Head of caudate nucleus (tissue), 42 donors: ENCODE measurements around the gene INPP5D.
A peak's percentile ranks its signal among the peaks of the same experiment; 100 is the strongest.

Experiments used
- DNase-seq, 42 donors: peaks; one replicate each; pipeline versions ENCODE4 v3.0.0 to v3.0.0-alpha.2; 2020 to 2021; ENCODE audit warnings: mixed read lengths in 7 of 42
- intact Hi-C: fragments of 100-400 bp; cut with DNase I; formaldehyde crosslinking; loops from one replicate; pipeline ENCODE4 v1.15.0; 2022

INPP5D gene

DNA sequence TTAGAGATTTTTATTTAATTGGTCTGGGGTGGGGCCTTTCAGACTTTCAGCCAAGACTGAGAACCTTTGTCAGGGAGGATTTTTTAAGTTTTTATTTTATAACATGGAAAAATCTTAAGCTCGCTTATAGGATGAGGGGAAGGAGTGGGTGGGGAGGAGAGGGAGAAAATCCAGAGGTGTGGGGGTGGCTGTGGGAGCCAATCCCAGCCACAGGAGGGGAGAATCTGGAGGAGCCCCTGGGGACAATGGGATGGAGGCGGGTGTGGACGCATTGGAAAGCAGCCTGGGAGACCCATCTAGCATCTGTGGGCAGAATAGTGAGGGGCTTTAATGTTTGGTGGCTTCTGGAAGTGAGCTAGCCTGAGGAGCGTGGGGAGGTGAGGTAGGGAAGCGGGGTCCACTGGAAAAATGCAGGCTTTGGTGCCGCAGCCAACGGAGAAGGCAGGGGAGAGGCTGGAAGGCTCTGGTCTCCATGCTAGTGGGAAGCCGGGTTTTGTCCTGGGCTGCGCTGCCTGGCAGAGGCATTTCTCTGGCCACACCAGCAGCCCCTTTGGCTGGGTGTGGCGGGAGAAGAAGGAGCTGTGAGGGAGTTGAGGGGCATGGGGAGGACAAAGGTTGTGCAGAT lies 11.5 kb upstream of the INPP5D start:
- peak in 7 of 42 donors; percentile 24 to 52 (median 42) for DNase-seq
- intact Hi-C loops, result no loop called here

DNA sequence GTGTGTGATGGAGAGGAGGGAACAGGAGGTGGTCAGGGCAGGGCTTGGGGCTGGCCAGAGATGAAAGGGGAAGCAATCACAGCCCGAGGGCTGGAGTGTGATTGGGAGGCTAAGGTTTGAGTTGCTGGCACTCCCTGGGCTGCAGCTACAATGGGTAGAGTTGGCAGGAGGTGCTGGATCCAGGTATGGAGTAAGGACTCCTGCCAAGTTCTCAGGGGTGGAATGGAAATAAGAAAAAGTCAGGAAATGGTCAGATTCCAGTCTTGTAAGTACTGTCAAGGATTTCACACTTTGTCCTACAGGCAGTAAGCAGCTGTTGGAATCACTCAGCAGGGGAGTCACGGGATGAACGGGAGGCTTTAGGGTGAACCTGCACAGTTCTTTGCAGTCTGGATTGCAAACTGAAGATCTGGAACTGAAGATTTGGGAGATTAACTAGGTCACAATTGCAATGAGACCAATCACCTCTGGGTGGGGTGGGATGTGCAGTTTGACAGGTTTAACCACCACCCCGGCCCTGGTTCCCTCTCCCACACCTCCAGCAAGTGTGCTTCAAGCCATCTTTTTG lies 10.9 kb upstream of the INPP5D start:
- intact Hi-C loops, result no loop called here
- DNase-seq, result peak in 4 of 42 donors; percentile 26 to 32 (median 28)

DNA sequence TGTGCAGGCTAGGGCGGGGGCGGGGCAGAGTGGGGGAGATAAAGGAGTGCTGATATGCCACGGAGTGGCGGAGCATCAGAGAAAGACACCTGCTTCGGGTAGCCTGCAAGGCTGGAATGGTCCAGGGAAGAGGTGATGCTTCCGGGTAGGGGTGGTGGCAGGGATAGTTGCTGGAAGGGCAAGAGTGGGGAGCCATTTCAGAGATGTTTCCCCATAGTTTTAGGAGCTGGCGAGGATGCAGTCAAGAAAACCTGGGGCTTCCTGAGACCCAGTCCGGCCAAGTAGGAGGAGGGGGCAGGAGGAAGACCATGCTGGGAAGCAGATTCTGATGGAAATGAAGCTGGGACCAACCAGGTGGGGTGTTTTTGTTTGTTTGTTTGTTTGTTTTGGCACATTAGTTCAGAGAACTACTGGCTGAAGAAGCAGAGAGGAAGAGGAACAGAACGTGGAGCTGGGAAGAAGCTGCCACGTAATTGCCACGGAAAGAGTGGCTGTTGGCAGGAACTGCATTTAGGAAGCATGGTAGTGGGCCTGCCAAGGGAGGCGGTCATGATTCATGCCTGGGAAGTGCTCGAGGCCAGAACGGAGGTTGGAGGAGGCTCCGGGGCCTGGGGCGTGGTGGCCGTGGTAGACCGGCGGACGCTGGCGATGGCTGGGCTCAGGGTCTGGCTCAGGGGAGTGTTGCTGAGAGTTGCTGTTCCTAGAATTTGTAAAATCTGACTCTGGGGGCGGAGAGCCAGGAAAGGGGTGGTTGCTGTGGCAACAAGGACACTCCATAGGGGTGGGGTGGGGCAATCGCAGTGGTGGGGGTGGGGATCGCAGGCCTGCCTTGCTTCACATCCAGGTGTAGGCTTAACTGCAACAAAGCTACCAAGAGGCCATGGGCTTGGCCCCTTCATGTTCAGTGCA lies 8.6 kb upstream of the INPP5D start:
- DNase-seq, result peak in 4 of 42 donors; percentile 7 to 35 (median 27)
- intact Hi-C loops, result loop anchor here (10.0 kb wide), 3 partner anchors 183 to 447 kb away; no protein-coding TSS in a partner anchor

DNA sequence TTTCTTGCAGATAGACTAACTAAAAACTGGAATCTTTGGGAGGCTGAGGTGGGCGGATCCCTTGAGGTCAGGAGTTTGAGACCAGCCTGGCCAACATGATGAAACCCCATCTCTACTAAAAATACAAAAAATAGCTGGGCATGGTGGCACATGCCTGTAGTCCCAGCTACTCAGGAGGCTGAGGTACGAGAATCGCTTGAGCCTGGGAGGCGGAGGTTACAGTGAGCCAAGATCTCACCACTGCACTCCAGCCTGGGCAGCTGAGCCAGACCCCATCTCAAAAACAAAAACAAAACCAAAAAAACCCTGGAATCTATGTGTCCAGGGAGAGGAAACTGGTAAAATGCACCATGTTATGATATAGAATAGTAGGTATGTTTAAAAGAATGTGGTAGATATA lies 7.6 kb upstream of the INPP5D start:
- DNase-seq, result peak in 2 of 42 donors; percentile 7 to 20
- intact Hi-C loops, result loop anchor here (10.0 kb wide), 3 partner anchors 182 to 448 kb away; no protein-coding TSS in a partner anchor

DNA sequence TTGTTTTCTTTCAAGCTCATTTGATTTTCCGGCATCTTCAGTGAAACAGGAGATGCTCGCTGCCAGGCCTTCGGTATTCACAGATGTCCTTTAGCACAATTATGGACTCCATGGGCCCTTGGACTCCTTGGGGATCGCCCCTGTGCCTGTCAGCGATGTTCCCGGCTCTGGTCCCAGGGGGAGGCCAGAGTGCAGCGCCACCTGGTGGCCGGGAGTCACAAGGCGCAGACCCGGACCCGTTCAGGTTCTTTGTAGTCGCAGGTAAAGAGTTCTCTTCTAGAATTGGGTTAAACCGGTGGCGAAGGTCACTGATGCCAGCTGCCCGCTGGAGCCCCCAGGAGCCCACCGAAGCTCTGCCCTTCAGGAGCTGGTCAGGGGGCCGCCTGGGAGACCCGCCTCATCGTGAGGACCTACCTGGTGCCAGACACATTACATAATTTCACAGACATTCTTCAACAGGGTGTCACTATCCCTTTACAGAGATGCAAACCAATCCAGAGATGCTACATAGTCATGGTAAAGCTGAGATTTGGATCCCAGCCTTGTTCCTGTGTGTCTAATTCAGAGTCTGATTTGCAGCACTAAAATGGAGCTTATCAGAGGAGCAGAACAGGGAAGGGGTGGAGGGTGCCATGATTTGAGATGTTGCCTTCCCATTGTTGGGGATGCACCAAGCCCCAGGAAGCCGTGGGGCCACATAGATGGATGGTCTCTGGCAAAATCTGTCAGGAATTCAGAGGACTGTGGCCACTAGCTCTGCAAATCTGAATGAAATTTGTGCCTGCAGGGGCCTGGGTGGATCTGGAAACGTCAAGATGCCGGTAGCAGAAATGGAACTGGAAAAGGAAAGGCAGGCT lies 6.0 kb upstream of the INPP5D start:
- peak in 41 of 42 donors; percentile 54 to 91 (median 74) for DNase-seq
- intact Hi-C loops, result loop anchor here (10.0 kb wide), 3 partner anchors 181 to 449 kb away; no protein-coding TSS in a partner anchor

DNA sequence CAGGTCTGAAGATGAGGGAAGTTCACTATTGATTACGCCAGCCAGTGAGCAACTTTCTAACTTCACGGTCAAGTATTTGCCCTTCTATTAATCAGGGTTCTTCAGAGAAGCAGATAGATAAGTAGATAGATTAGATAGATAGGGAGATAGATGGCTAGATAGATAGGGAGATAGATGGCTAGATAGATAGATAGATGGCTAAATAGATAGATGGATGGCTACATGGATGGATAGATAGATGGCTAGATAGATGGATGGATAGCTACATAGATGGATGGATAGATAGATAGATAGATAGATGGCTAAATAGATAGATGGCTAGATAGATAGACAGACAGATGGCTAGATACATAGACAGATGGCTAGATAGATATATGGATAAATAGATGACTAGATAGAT lies 4.8 kb upstream of the INPP5D start:
- intact Hi-C loops, result loop anchor here (10.0 kb wide), 3 partner anchors 179 to 451 kb away; no protein-coding TSS in a partner anchor
- DNase-seq, result no peak

DNA sequence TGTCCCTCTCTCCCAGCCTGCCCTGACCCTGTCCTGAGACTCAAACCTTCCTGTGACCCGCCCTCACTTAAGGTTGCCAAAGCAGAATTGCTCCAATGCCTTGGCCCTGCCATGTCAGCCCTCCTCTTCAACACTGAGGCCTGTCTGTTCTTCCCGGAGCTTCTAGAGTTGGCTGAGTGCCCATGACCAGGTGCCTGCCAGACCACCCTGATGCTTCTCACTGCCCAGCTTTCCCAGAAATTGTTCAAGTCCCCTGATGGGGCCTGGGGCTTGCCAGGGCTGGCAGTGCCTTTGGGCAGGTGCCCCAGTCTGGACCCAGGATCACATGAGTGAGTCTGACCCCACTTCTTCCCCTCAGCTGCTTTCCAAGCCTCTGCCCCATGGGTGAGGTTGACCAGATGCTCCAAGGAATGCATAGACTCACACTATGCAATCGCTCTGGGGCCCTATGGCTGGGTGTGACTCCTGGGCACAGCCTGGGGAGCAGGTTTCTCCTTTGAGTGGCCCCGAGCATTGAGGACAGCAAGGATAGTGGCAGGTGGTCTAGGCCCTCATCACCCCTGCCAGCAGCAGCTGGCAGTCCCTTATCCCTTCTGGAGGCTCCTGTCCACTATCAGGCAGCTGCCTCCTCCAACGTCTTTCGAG lies 3.1 kb upstream of the INPP5D start:
- intact Hi-C loops, result loop anchor here (10.0 kb wide), 3 partner anchors 178 to 452 kb away; no protein-coding TSS in a partner anchor
- peak in 2 of 42 donors; percentile 19 to 36 for DNase-seq

DNA sequence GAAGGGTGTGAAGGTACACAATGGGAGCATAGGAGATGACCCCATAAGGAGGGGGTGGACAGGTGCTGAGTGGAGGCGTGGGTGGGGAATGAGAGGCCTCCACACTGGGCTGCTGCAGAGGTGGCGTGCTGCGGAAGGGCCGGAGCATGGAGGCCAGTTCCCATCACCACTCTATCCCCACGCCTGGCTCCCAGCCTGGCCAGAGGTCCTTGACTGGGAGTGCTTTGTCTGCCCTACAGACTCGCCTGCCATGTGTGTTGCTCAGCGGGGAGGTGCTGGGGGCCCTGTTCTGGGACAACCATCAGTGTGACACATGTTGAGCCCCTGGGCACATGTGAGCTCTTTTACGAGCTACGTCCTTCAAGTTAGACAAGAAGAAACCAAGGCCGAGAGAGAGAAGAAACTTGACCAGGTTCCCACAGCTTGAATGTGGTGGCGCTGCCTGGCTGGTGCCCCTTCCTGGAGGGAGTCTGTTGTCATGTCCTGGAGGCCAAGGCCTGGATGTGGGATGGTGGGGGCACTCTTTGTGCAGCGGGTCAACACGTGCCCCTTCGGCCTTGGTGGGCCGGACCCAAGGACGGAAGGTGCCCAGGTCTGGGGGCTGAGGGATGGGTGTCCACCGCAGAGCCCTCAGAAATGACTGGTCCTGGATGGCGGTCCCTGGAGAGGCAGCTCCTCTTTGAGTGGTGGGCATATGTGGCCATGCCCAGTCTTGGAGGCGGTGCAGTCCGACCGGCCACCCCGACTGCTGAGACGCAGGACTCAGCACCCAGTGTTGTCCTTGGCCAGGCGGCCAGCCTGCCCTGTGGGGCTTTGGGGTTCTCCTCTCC lies 1.2 kb upstream of the INPP5D start:
- DNase-seq, result peak in 4 of 42 donors; percentile 4 to 41 (median 21)

DNA sequence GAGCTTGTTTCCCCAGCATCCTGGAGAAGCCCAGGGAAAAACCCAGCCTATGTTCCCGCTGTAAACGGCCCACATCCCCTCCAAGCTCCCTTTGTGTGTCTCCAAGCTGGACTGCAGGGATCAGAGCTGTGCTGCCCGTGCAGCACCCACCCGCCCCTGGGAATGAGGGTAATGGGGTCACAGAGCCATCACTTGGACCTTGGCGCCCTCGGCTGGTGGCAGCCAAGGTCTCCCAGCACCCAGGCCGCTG lies 670 bp upstream of the INPP5D start:
- intact Hi-C loops, result loop anchor here (10.0 kb wide), 3 partner anchors 175 to 455 kb away; no protein-coding TSS in a partner anchor
- DNase-seq, result peak in 3 of 42 donors; percentile 7 to 36 (median 24)

More for the DNA sequence above, 1.2 kb upstream of the INPP5D start:
- intact Hi-C loops, result loop anchor here (10.0 kb wide), 3 partner anchors 176 to 454 kb away; no protein-coding TSS in a partner anchor

DNA sequence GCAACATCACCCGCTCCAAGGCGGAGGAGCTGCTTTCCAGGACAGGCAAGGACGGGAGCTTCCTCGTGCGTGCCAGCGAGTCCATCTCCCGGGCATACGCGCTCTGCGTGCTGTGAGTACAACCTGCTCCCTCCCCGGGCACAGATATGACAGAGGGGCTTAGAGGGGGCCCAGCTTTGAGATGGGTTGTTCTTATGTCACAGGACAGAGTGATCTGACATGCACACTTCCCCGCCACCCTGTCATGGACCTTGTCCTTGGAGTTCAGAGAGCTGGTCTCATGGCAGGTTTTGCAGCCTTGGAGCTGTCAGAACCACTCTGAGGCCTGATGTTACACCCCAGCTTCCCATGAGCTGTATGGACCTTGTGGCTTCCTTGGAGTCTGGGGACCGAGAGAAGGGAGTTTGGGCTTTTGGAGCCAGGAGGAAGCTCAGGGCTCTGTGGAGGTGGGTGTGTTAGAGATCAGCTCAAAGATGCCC lies 398 bp downstream of the INPP5D start:
- peak in 2 of 42 donors; percentile 32 to 36 for DNase-seq
- intact Hi-C loops, result no loop called here

DNA sequence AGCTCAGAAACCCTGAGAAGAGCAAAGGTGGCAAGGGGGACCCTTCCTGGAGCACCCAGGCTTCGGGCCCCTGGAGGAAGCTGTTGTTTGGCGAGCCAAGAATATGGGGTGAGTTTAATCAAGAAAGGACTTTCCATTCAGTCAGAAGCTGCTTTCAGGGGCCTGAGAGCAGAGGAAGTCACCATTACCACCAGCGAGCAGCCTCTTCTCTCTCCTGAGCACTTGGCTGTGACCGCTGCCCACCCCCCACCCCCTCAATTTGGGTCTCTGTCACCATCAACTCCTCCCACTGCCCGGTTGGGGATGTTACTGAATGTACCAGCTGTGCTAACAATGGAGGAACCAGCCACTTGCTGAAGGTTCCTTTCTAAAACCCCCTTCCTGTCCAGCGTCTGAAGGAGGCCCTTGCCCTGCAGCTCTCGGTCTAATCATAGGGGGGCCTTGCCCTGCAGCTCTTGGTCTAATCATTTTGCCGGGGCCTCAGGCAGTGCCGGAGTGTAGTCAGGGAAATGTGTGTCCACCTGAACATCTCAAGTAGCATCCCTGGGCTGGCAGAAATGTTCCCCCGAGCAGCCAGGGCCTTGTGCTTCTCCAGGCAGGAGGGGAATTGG lies 943 bp downstream of the INPP5D start:
- DNase-seq, result peak in 3 of 42 donors; percentile 32 to 43 (median 35)
- intact Hi-C loops, result no loop called here

DNA sequence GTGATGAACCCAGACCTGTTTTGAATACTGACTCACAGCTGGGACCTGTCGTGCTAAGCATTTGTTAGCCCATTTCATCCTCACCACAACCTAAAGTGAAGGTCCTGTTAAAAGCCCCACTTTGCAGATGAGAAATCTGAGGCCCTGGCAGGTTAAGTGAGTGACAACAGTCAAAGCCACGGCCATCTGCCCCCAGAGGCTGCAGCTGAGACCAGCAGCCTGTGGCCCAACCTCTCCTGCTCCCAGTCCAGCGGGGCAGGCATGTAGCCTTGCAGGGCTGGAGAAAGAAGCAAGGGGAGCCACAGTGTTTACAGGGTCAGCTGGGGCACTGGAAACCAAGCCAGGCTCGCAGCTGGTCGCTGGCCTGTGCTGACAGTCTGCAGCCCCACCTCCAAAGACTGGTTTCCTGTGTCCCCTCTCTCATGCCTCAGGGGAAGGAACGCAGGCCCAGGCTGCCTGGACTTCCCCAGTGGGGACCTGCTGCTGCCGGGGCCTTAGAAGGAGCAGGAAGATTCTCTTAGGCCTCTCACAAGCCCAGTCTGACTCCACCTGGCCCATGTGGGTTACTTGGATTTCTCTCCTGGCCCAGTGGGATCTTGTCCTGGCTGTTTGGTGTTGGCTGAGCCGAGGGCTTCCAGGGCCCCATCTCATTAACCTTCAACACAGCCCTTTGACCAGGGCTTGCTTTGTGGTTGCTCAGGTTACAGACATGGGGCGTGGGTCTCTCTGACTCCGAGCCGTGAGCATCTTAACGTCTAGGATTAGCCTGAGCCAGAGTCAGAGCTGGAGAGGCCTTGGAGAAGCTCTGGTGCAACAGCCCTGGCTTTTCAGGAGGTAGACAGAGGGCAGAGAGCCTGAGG lies 1.7 kb downstream of the INPP5D start:
- peak in 8 of 42 donors; percentile 28 to 65 (median 44) for DNase-seq
- intact Hi-C loops, result no loop called here

DNA sequence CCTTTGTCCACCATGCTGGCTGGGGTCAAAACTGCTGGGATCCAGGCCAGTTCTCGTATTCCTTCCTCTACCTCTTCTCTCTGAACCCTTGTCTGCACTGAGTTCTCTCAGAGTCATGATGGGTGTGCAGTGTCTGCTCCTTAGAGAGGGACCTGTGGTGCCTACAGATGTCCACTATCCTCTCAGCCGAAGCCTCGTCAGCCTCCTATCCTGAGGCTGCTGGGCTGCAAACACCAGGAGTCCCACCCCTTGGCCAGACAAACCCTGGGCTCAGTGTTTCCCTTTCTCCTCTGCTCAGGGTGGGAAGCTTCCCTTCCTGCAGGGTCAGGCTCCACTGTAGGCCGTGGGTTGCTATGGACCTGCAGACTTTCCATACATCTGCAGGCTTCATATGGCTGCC lies 2.3 kb downstream of the INPP5D start:
- intact Hi-C loops, result no loop called here
- DNase-seq, result peak in 3 of 42 donors; percentile 19 to 38 (median 31)

DNA sequence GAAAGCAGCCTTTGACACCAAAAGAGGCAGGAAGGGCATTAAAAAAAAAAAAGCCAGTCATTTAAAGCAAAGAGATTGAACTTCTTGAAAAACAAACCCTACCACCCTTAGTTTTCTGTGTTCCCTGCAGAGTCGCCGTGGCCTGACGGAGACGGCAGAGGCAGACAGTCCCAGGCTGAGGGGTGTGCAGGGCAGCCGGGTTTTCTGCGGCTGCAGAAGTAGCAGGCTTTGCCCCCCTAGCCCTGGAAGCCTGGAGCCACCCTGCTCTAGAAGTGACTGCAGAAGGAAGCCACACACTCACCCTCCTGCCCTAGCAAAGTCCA lies 2.8 kb downstream of the INPP5D start:
- intact Hi-C loops, result no loop called here
- DNase-seq, result no peak

DNA sequence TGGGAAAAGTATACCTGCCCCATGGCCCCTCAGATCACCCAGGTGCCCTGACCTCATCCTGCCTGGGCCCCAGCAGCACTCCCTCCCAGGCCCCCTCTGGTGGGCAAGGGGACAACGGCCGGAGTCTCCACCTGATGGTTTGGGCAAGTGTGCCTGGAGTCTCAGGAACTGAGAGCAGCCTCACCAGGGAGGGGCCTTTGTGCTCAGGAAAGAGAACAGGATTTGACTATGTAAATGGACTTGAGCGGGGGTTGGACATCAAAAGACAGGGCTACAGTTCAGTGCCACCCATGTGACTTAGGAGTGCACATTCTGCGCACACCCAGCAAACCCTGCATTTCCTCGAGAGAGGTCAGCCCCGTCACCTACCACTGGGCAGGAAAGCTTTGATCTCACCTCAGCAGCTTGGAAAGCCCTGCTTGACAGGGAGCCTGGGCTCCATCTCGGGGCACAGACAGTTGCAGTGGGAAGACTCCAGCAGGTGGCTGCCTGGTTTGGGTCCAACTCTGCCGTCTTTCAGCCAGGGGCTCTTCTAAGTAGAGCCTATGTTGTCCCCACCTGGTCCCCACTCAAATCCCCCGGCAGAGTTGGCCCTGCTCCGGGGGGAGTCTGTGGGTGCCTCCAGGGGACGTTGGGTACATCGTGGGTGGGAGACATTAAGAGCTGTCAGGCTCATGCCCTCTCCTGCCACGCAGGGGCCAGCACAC lies 3.3 kb downstream of the INPP5D start:
- intact Hi-C loops, result no loop called here
- DNase-seq, result peak in 4 of 42 donors; percentile 5 to 43 (median 28)
